WTC11 (cell line): ENCODE results near the gene VGF. TPM values are rescaled to one million over a fixed set of nuclear protein-coding genes. Genes with fewer than 3 reads are reported as not detected.

ENCODE experiments used
- ATAC-seq: fragments of 200-7000 bp; cut with Tn5 transposase; 2 replicates; pipeline ENCODE4 v1.10.0; 2021; ENCODE audit warnings: mild to moderate bottlenecking, moderate library complexity
- CTCF ChIA-PET: fragments of 300-600 bp; sonication (Branson Sonifier 250); formaldehyde crosslinking; loops from one replicate; lab custom pipeline; 2021; ENCODE audit warnings: antibody characterized with exemption; lab: Charles Lee
- POLR2A ChIA-PET: fragments of 350-600 bp; sonication (Branson Sonifier 250); formaldehyde crosslinking; loops from one replicate; lab custom pipeline; 2021; ENCODE audit warnings: antibody characterized with exemption; lab: Charles Lee
- DNase-seq: peaks from one replicate; pipeline ENCODE4 v3.0.0; 2021; ENCODE audit warnings: low spot score
- H3K27ac Mint-ChIP-seq: 2 replicates; pipeline ENCODE4 v1.8.0; 2021; ENCODE audit warnings: mixed read lengths
- H3K27me3 Mint-ChIP-seq: 2 replicates; pipeline ENCODE4 v1.8.0; 2021; ENCODE audit warnings: low read depth, mild to moderate bottlenecking, moderate library complexity, mixed read lengths
- H3K36me3 Mint-ChIP-seq: 2 replicates; pipeline ENCODE4 v1.8.0; 2021; ENCODE audit warnings: mixed read lengths
- H3K4me1 Mint-ChIP-seq: 2 replicates; pipeline ENCODE4 v1.8.0; 2022; ENCODE audit warnings: mixed read lengths
- H3K4me3 Mint-ChIP-seq: 2 replicates; pipeline ENCODE4 v1.8.0; 2021; ENCODE audit warnings: mild to moderate bottlenecking, moderate library complexity, mixed read lengths
- H3K9me3 Mint-ChIP-seq: 2 replicates; pipeline ENCODE4 v1.8.0; 2021; ENCODE audit warnings: mixed read lengths
- CREB1 ChIP-seq: sonication (generic); formaldehyde crosslinking; IDR thresholded peaks from 2 replicates; pipeline ENCODE4 v1.8.0; 2023; ENCODE audit warnings: mild to moderate bottlenecking, missing genetic modification reagents
- ELF4 ChIP-seq: sonication (generic); formaldehyde crosslinking; IDR thresholded peaks from 2 replicates; pipeline ENCODE4 v1.8.1; 2022; ENCODE audit warnings: low read depth, mild to moderate bottlenecking, moderate library complexity, missing genetic modification reagents
- FOXK1 ChIP-seq: sonication (generic); formaldehyde crosslinking; IDR thresholded peaks from 2 replicates; pipeline ENCODE4 v1.8.0; 2022; ENCODE audit warnings: mild to moderate bottlenecking, moderate library complexity, missing genetic modification reagents
- SP1 ChIP-seq: sonication (generic); formaldehyde crosslinking; conservative IDR thresholded peaks from 2 replicates; pipeline ENCODE4 v1.8.1; 2022; ENCODE audit warnings: missing genetic modification reagents
- ZNF219 ChIP-seq: sonication (generic); formaldehyde crosslinking; IDR thresholded peaks from 2 replicates; pipeline ENCODE4 v1.8.0; 2023; ENCODE audit warnings: missing genetic modification reagents, mild to moderate bottlenecking, borderline replicate concordance
- ZNF232 ChIP-seq: sonication (generic); formaldehyde crosslinking; IDR thresholded peaks from 2 replicates; pipeline ENCODE4 v1.8.0; 2022; ENCODE audit warnings: mild to moderate bottlenecking, missing genetic modification reagents
- ZNF396 ChIP-seq: fragments of 250-450 bp; sonication (Bioruptor Pico); IDR thresholded peaks from 2 replicates; pipeline ENCODE4 v1.8.0; 2021; ENCODE audit warnings: mild to moderate bottlenecking, moderate library complexity, borderline replicate concordance
- ZNF416 ChIP-seq: fragments of 250-450 bp; sonication (Bioruptor Pico); IDR thresholded peaks from 2 replicates; pipeline ENCODE4 v1.9.0; 2021; ENCODE audit warnings: mild to moderate bottlenecking, inconsistent platforms
- total RNA-seq: library from RNA; stranded (reverse); gene quantifications from 3 replicates; pipeline ENCODE4 v1.2.3, GENCODE V29; 2021
- TF ChIP-seq, protein P1 (sequence below): sonication (generic); formaldehyde crosslinking; IDR thresholded peaks from 2 replicates; pipeline ENCODE4 v1.8.0; 2023; ENCODE audit warnings: missing genetic modification reagents, mild to moderate bottlenecking, borderline replicate concordance
- TF ChIP-seq, protein P2 (sequence below): sonication (generic); formaldehyde crosslinking; IDR thresholded peaks from 2 replicates; pipeline ENCODE4 v1.8.1; 2022; ENCODE audit warnings: mild to moderate bottlenecking, missing genetic modification reagents, moderate library complexity, borderline replicate concordance
- TF ChIP-seq, protein P3 (sequence below): fragments of 250-450 bp; sonication (Bioruptor Pico); IDR thresholded peaks from 2 replicates; pipeline ENCODE4 v1.9.0; 2021; ENCODE audit warnings: mild to moderate bottlenecking
- TF ChIP-seq, protein P4 (sequence below): sonication (generic); formaldehyde crosslinking; IDR thresholded peaks from 2 replicates; pipeline ENCODE4 v1.8.0; 2023; ENCODE audit warnings: missing genetic modification reagents
- TF ChIP-seq, protein P5 (sequence below): fragments of 250-450 bp; sonication (Bioruptor Pico); IDR thresholded peaks from 2 replicates; pipeline ENCODE4 v1.9.0; 2021; ENCODE audit warnings: mild to moderate bottlenecking
- TF ChIP-seq, protein P6 (sequence below): sonication (generic); formaldehyde crosslinking; IDR thresholded peaks from 2 replicates; pipeline ENCODE4 v1.8.0; 2022; ENCODE audit warnings: missing genetic modification reagents

VGF gene
- total RNA-seq, 1 experiment from 2014 or later = 5.2 TPM

DNA sequence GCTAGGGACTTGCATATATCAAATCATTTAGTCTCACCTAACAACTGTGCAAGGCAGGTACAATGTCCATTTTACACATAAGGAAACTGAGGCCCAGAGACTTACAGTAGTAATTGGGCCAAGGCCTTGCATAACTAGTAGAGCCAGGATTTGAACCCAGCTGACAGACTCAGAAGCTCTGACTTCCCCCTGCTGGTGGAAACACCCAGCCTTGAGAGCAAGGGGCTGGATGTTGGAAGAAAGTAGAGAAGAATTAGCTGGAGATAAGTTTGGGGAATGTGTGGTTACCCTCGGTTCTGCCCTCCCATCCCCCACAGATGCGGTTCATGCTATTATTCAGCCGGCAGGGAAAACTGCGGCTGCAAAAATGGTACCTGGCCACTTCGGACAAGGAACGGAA, 9.1 kb downstream of the VGF start:
- POLR2A ChIA-PET = interaction anchor here (0.6 kb wide), 1 partner anchor 83 kb away, joined by 3 read pairs; no protein-coding TSS in a partner anchor
- peaks cover 18% of the 10 kb centered on the region for H3K27me3 Mint-ChIP-seq
- H3K4me3 Mint-ChIP-seq = peak overlapping the region; percentile 15; the same call in 1 of the 2 replicates
- H3K9me3 Mint-ChIP-seq = 0 out of 2 replicates have a peak, but pooled peaks cover 3% of the 10 kb centered on the region
- TF ChIP-seq, protein P1, sequence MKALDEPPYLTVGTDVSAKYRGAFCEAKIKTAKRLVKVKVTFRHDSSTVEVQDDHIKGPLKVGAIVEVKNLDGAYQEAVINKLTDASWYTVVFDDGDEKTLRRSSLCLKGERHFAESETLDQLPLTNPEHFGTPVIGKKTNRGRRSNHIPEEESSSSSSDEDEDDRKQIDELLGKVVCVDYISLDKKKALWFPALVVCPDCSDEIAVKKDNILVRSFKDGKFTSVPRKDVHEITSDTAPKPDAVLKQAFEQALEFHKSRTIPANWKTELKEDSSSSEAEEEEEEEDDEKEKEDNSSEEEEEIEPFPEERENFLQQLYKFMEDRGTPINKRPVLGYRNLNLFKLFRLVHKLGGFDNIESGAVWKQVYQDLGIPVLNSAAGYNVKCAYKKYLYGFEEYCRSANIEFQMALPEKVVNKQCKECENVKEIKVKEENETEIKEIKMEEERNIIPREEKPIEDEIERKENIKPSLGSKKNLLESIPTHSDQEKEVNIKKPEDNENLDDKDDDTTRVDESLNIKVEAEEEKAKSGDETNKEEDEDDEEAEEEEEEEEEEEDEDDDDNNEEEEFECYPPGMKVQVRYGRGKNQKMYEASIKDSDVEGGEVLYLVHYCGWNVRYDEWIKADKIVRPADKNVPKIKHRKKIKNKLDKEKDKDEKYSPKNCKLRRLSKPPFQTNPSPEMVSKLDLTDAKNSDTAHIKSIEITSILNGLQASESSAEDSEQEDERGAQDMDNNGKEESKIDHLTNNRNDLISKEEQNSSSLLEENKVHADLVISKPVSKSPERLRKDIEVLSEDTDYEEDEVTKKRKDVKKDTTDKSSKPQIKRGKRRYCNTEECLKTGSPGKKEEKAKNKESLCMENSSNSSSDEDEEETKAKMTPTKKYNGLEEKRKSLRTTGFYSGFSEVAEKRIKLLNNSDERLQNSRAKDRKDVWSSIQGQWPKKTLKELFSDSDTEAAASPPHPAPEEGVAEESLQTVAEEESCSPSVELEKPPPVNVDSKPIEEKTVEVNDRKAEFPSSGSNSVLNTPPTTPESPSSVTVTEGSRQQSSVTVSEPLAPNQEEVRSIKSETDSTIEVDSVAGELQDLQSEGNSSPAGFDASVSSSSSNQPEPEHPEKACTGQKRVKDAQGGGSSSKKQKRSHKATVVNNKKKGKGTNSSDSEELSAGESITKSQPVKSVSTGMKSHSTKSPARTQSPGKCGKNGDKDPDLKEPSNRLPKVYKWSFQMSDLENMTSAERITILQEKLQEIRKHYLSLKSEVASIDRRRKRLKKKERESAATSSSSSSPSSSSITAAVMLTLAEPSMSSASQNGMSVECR (CRISPR knock-in tag) = no peak
- TF ChIP-seq ZNF219 (no peak), SP1 (CRISPR knock-in tag) (no peak), ZNF416 (CRISPR knock-in tag) (no peak), FOXK1 (CRISPR knock-in tag) (no peak), CREB1 (CRISPR knock-in tag) (no peak), ZNF396 (CRISPR knock-in tag) (no peak), ZNF232 (CRISPR knock-in tag) (no peak), ELF4 (no peak)
- TF ChIP-seq, protein P2, sequence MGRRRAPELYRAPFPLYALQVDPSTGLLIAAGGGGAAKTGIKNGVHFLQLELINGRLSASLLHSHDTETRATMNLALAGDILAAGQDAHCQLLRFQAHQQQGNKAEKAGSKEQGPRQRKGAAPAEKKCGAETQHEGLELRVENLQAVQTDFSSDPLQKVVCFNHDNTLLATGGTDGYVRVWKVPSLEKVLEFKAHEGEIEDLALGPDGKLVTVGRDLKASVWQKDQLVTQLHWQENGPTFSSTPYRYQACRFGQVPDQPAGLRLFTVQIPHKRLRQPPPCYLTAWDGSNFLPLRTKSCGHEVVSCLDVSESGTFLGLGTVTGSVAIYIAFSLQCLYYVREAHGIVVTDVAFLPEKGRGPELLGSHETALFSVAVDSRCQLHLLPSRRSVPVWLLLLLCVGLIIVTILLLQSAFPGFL (CRISPR knock-in tag) = no peak
- TF ChIP-seq, protein P3, sequence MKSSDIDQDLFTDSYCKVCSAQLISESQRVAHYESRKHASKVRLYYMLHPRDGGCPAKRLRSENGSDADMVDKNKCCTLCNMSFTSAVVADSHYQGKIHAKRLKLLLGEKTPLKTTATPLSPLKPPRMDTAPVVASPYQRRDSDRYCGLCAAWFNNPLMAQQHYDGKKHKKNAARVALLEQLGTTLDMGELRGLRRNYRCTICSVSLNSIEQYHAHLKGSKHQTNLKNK (CRISPR knock-in tag) = no peak
- TF ChIP-seq, protein P4, sequence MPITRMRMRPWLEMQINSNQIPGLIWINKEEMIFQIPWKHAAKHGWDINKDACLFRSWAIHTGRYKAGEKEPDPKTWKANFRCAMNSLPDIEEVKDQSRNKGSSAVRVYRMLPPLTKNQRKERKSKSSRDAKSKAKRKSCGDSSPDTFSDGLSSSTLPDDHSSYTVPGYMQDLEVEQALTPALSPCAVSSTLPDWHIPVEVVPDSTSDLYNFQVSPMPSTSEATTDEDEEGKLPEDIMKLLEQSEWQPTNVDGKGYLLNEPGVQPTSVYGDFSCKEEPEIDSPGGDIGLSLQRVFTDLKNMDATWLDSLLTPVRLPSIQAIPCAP (CRISPR knock-in tag) = no peak
- TF ChIP-seq, protein P5, sequence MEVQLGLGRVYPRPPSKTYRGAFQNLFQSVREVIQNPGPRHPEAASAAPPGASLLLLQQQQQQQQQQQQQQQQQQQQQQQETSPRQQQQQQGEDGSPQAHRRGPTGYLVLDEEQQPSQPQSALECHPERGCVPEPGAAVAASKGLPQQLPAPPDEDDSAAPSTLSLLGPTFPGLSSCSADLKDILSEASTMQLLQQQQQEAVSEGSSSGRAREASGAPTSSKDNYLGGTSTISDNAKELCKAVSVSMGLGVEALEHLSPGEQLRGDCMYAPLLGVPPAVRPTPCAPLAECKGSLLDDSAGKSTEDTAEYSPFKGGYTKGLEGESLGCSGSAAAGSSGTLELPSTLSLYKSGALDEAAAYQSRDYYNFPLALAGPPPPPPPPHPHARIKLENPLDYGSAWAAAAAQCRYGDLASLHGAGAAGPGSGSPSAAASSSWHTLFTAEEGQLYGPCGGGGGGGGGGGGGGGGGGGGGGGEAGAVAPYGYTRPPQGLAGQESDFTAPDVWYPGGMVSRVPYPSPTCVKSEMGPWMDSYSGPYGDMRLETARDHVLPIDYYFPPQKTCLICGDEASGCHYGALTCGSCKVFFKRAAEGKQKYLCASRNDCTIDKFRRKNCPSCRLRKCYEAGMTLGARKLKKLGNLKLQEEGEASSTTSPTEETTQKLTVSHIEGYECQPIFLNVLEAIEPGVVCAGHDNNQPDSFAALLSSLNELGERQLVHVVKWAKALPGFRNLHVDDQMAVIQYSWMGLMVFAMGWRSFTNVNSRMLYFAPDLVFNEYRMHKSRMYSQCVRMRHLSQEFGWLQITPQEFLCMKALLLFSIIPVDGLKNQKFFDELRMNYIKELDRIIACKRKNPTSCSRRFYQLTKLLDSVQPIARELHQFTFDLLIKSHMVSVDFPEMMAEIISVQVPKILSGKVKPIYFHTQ (CRISPR knock-in tag) = no peak
- TF ChIP-seq, protein P6, sequence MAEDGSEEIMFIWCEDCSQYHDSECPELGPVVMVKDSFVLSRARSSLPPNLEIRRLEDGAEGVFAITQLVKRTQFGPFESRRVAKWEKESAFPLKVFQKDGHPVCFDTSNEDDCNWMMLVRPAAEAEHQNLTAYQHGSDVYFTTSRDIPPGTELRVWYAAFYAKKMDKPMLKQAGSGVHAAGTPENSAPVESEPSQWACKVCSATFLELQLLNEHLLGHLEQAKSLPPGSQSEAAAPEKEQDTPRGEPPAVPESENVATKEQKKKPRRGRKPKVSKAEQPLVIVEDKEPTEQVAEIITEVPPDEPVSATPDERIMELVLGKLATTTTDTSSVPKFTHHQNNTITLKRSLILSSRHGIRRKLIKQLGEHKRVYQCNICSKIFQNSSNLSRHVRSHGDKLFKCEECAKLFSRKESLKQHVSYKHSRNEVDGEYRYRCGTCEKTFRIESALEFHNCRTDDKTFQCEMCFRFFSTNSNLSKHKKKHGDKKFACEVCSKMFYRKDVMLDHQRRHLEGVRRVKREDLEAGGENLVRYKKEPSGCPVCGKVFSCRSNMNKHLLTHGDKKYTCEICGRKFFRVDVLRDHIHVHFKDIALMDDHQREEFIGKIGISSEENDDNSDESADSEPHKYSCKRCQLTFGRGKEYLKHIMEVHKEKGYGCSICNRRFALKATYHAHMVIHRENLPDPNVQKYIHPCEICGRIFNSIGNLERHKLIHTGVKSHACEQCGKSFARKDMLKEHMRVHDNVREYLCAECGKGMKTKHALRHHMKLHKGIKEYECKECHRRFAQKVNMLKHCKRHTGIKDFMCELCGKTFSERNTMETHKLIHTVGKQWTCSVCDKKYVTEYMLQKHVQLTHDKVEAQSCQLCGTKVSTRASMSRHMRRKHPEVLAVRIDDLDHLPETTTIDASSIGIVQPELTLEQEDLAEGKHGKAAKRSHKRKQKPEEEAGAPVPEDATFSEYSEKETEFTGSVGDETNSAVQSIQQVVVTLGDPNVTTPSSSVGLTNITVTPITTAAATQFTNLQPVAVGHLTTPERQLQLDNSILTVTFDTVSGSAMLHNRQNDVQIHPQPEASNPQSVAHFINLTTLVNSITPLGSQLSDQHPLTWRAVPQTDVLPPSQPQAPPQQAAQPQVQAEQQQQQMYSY (CRISPR knock-in tag) = no peak
- CTCF ChIA-PET = interaction anchor here (0.6 to 6.9 kb wide), 27 partner anchors 9 to 261 kb away, joined by 3 to 109 read pairs (median 5); partner anchors contain the start of genes MOGAT3, SERPINE1 and VGF
- no peak overlapping the region; the same call in 1 of the 2 replicates for H3K27ac Mint-ChIP-seq
- peaks cover 5% of the 10 kb centered on the region; the same call in 1 of the 2 replicates for H3K36me3 Mint-ChIP-seq
- DNase-seq = no peak
- H3K4me1 Mint-ChIP-seq = peaks cover 47% of the 10 kb centered on the region
- no peak for ATAC-seq
